Panc1 (cell line): Measurements from ENCODE around the gene C1orf159. TPM values are rescaled to one million over a fixed set of nuclear protein-coding genes. Genes with fewer than 3 reads are reported as not detected.

Experiments used
- ATAC-seq: fragments of 200-7000 bp; cut with Tn5 transposase; 2 replicates; pipeline ENCODE4 v1.9.1; 2020; ENCODE audit warnings: mild to moderate bottlenecking, moderate library complexity
- BruUV-seq: library from RNA; stranded (reverse); fragments of 400-500 nt; replicated peaks from 2 replicates; lab custom pipeline; 2021; lab: Mats Ljungman, UMichigan
- CTCF ChIA-PET: fragments of 300-600 bp; sonication (Branson Sonifier 250); formaldehyde crosslinking; loops from one replicate; lab custom pipeline; 2022; ENCODE audit warnings: antibody characterized with exemption; lab: Charles Lee
- POLR2A ChIA-PET: fragments of 300-600 bp; sonication (Branson Sonifier 250); formaldehyde crosslinking; loops from one replicate; lab custom pipeline; 2022; ENCODE audit warnings: antibody characterized with exemption; lab: Charles Lee
- DNase-seq: peaks from one replicate; pipeline ENCODE4 v3.0.0-alpha.2; 2010; ENCODE audit warnings: low read depth, low spot score
- H3K27ac ChIP-seq: 2 replicates; pipeline ENCODE4 v1.5.1; 2011; ENCODE audit warnings: mild to moderate bottlenecking, low read length, inconsistent platforms
- H3K27me3 ChIP-seq: fragments of 200-500 bp; sonication (Bioruptor generic); 2 replicates; pipeline ENCODE4 v1.6.0; 2014; ENCODE audit warnings: low read length, inconsistent platforms; ENCODE audit not compliant: control insufficient read depth, insufficient read depth
- H3K36me3 ChIP-seq: fragments of 200-500 bp; sonication (Bioruptor generic); 2 replicates; pipeline ENCODE4 v1.5.1; 2014; ENCODE audit warnings: inconsistent platforms, mild to moderate bottlenecking, low read length, moderate library complexity; ENCODE audit not compliant: control insufficient read depth, insufficient read depth
- H3K4me1 ChIP-seq: 2 replicates; pipeline ENCODE4 v1.5.1; 2011; ENCODE audit warnings: inconsistent platforms, mild to moderate bottlenecking, low read length, moderate library complexity; ENCODE audit not compliant: control insufficient read depth, insufficient read depth
- H3K4me3 ChIP-seq, 2 experiments: 2 replicates each; pipeline ENCODE4 v1.5.1; 2011 to 2012; ENCODE audit warnings: low read depth in 2 of 2, low read length in 2 of 2, mild to moderate bottlenecking in 2 of 2, inconsistent platforms in 1 of 2, moderate library complexity in 1 of 2
- H3K9me3 ChIP-seq: fragments of 200-500 bp; sonication (Bioruptor generic); 2 replicates; pipeline ENCODE4 v1.5.1; 2014; ENCODE audit warnings: low read depth, mild to moderate bottlenecking, inconsistent platforms, low read length, moderate library complexity; ENCODE audit not compliant: control insufficient read depth, insufficient read depth
- POLR2AphosphoS5 ChIP-seq: IDR thresholded peaks from 2 replicates; pipeline ENCODE4 v1.6.1; 2012; ENCODE audit warnings: mild to moderate bottlenecking, low read depth, low read length, moderate library complexity
- REST ChIP-seq, 2 experiments: IDR thresholded peaks; 2 replicates each; pipeline ENCODE4 v1.6.1; 2011 to 2012; ENCODE audit warnings: low read depth in 2 of 2, control low read depth in 1 of 2, low read length in 1 of 2, mild to moderate bottlenecking in 1 of 2, moderate library complexity in 1 of 2; ENCODE audit not compliant: insufficient read depth in 1 of 2
- SIN3A ChIP-seq: IDR thresholded peaks from 2 replicates; pipeline ENCODE4 v1.6.1; 2012; ENCODE audit warnings: low read depth, mild to moderate bottlenecking, low read length, moderate library complexity, borderline replicate concordance; ENCODE audit not compliant: insufficient read depth
- TCF7L2 ChIP-seq: IDR thresholded peaks from 2 replicates; pipeline ENCODE4 v1.6.1; 2011; ENCODE audit warnings: mild to moderate bottlenecking, low read depth, low read length, inconsistent platforms
- in situ Hi-C: cut with HindIII; loops from 2 replicates; pipeline ENCODE4 v1.10.0; 2016; ENCODE audit warnings: low sequenced_read_pairs, low pct_unique_long_range_greater_than_20kb
- intact Hi-C: fragments of 100-400 bp; cut with micrococcal nuclease; formaldehyde crosslinking; loops from one replicate; pipeline ENCODE4 v1.10.0; 2022; ENCODE audit not compliant: unreplicated experiment
- total RNA-seq: library from RNA; stranded (reverse); gene quantifications from one replicate; pipeline ENCODE4 v1.2.1, GENCODE V29; 2021; ENCODE audit not compliant: unreplicated experiment
- TF ChIP-seq, protein P1 (sequence below): fragments of 450-650 bp; IDR thresholded peaks from 2 replicates; pipeline ENCODE4 v1.5.1; 2017; ENCODE audit warnings: mild to moderate bottlenecking

C1orf159 gene
- total RNA-seq, 1 experiment from 2014 or later = 28.8 TPM

- H3K27me3 ChIP-seq = no peaks in the 10 kb centered on the region
- H3K27ac ChIP-seq = no peak overlapping the region
- ChIA-PET POLR2A (no interaction called here), CTCF (interaction anchor here (0.6 kb wide), 1 partner anchor 207 kb away, joined by 3 read pairs; no protein-coding TSS in a partner anchor)
- BruUV-seq = no TSS peak
- H3K9me3 ChIP-seq = peaks cover 3% of the 10 kb centered on the region; the same call in 1 of the 2 replicates
- no peak overlapping the region for H3K4me3 ChIP-seq
- TF ChIP-seq SIN3A = no peak
- TF ChIP-seq REST (IDR thresholded peaks at IDR 0.05; ENCODE audit: insufficient read depth in 1 of 2, low read depth in 2 of 2, low read length in 1 of 2) = no peak
- no peaks in the 10 kb centered on the region; the same call in 1 of the 2 replicates for H3K4me1 ChIP-seq
- DNase-seq (no peak), ATAC-seq (no peak)
- in situ Hi-C loops (no loop called here), intact Hi-C loops (no loop called here)
- no peaks in the 10 kb centered on the region for H3K36me3 ChIP-seq
These were observed 4.2 kb downstream of the C1orf159 start for GRCh38 chr1:1111516-1112236.

GRCh38 chr1:1110561-1110971 lies 5.3 kb downstream of the C1orf159 start:
- H3K4me3 ChIP-seq = no peak overlapping the region
- H3K36me3 ChIP-seq = no peaks in the 10 kb centered on the region
- in situ Hi-C loops (no loop called here), intact Hi-C loops (no loop called here)
- BruUV-seq = no TSS peak
- DNase-seq = no peak
- H3K9me3 ChIP-seq = peaks cover 7% of the 10 kb centered on the region; the same call in 1 of the 2 replicates
- ChIA-PET CTCF (no interaction called here), POLR2A (no interaction called here)
- TF ChIP-seq TCF7L2 (no peak), REST (IDR thresholded peaks at IDR 0.05; ENCODE audit: insufficient read depth in 1 of 2, low read depth in 2 of 2, low read length in 1 of 2) (no peak), POLR2AphosphoS5 (no peak), SIN3A (no peak)
- TF ChIP-seq, protein P1, sequence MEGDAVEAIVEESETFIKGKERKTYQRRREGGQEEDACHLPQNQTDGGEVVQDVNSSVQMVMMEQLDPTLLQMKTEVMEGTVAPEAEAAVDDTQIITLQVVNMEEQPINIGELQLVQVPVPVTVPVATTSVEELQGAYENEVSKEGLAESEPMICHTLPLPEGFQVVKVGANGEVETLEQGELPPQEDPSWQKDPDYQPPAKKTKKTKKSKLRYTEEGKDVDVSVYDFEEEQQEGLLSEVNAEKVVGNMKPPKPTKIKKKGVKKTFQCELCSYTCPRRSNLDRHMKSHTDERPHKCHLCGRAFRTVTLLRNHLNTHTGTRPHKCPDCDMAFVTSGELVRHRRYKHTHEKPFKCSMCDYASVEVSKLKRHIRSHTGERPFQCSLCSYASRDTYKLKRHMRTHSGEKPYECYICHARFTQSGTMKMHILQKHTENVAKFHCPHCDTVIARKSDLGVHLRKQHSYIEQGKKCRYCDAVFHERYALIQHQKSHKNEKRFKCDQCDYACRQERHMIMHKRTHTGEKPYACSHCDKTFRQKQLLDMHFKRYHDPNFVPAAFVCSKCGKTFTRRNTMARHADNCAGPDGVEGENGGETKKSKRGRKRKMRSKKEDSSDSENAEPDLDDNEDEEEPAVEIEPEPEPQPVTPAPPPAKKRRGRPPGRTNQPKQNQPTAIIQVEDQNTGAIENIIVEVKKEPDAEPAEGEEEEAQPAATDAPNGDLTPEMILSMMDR = no peak
- no peaks in the 10 kb centered on the region; the same call in 1 of the 2 replicates for H3K4me1 ChIP-seq
- H3K27me3 ChIP-seq = no peaks in the 10 kb centered on the region
- H3K27ac ChIP-seq = no peak overlapping the region
- no peak for ATAC-seq
